Stomach (tissue), 4 donors: ENCODE data around the gene PIP5K1B.

Experiments
- POLR2AphosphoS5 ChIP-seq, 3 donors: sonication (generic); formaldehyde crosslinking; IDR thresholded peaks; one replicate each; pipeline ENCODE4 v1.6.1; 2016; ENCODE audit warnings: antibody characterized with exemption in 3 of 3
- TF ChIP-seq, protein P1 (sequence below), 7 experiments: fragments of 450-650 bp in 4 of 7; fragments of 200-600 bp in 3 of 7; sonication (generic) in 3 of 7; IDR thresholded peaks; one replicate each; pipeline ENCODE4 v1.5.1; 2016 to 2019; ENCODE audit warnings: antibody characterized with exemption in 7 of 7, control low read depth in 2 of 7, mild to moderate bottlenecking in 1 of 7

DNA sequence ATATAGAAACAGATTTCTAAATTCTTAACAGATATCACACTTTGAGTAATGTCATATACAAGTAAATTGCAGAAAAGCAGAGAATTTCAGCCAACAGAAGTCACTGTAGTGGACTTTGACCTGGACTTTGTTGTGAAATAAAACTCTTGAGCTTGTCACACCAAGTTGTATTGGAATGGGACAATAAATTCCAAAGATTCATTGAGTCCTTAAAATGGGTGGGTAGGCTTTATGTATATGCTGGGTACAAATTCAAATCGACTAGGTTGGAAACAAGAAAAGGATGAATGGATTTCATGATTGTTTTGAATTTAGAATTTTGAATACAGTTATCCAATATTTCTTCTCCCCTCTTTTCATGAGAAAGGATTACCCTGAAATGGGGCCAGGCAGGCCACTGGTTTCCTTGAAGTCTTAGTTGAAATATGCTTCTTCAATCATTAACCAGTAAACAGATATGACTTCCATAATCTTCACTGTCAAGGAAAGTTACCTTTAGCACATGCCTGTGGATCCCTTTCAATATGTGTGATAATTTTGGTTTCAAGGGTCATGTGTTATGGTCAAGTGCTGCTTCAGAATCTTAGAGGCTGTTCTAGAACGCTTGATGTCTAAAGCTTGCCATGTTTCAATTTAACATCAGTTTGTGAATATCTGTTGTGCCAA, 25.7 kb downstream of the PIP5K1B start:
- no peak for TF ChIP-seq POLR2AphosphoS5 (IDR thresholded peaks at IDR 0.05)
- TF ChIP-seq, protein P1, sequence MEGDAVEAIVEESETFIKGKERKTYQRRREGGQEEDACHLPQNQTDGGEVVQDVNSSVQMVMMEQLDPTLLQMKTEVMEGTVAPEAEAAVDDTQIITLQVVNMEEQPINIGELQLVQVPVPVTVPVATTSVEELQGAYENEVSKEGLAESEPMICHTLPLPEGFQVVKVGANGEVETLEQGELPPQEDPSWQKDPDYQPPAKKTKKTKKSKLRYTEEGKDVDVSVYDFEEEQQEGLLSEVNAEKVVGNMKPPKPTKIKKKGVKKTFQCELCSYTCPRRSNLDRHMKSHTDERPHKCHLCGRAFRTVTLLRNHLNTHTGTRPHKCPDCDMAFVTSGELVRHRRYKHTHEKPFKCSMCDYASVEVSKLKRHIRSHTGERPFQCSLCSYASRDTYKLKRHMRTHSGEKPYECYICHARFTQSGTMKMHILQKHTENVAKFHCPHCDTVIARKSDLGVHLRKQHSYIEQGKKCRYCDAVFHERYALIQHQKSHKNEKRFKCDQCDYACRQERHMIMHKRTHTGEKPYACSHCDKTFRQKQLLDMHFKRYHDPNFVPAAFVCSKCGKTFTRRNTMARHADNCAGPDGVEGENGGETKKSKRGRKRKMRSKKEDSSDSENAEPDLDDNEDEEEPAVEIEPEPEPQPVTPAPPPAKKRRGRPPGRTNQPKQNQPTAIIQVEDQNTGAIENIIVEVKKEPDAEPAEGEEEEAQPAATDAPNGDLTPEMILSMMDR (IDR thresholded peaks at IDR 0.05), result no peak
